Measurements from ENCODE around the gene PLEKHM1. TPM values are rescaled to one million over a fixed set of nuclear protein-coding genes. Genes with fewer than 3 reads are reported as not detected.
"Not testable (repeated sequence)": the region's sequence is repeated elsewhere in the genome, so short reads cannot be mapped to it uniquely, and the experiment has no call there.

PLEKHM1 gene
- total RNA-seq, 2 donors from 2014 or later, result 30.4 to 33.3 TPM

DNA sequence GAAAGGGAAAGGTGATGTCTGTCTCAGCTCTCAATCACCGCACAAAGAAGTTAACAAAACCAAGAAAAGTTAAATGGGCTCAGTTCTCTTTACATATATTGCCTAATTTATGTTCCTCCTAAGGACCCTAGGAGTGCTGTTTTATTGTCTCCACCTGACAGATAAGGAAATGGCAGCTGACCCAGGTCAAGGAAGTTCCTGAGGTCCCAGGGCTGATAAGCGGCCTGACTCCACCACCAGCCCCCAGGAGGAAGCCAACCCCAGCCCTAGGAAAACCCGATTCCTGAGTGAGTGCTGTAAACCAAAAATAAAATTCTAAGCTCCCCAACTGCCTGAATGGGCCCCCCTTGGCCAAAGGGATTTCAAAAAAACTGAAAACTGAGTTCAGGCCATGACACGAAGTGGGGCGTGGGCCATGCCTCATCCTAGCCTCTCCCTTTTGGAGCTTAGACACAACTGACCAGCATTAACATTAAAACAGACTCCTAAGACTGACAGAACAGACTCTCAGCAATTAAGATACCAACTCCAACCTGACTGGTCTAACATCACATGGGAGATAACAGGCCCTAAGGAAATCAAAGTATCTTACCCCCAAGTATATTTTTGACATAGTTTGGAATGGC, 6.8 kb downstream of the PLEKHM1 start:
- H3K4me3 Mint-ChIP-seq; ATAC-seq (replicated peaks in 1 of 2); H3K27ac Mint-ChIP-seq; H3K4me1 Mint-ChIP-seq (ENCODE audit: low read depth); H3K27me3 Mint-ChIP-seq (ENCODE audit: low read depth); DNase-seq; H3K36me3 Mint-ChIP-seq (ENCODE audit: insufficient read depth in 2 of 2); H3K9me3 Mint-ChIP-seq: not testable (repeated sequence)

DNA sequence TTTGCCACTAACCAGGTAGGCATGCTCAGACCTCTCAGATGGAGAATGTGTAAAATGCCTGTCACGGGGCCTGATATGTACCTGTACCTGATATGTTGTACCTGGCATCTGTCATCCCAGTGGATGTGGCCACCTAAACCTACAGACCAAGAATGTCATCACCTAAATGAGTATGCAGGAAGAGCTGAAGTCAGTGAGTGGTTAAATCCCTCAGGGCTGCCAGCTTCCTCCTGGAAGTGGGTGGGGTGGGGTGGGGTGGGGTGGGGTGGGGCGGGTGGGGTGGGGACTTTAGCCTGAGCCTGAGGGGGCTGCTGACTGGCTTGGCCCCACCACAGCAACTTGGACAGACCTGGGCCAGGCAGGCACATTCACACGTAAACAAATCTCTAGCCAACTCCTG, 7.3 kb downstream of the PLEKHM1 start:
- H3K27me3 Mint-ChIP-seq (ENCODE audit: low read depth); ATAC-seq (replicated peaks in 1 of 2); DNase-seq; H3K36me3 Mint-ChIP-seq (ENCODE audit: insufficient read depth in 2 of 2); H3K4me1 Mint-ChIP-seq (ENCODE audit: low read depth); H3K9me3 Mint-ChIP-seq; H3K27ac Mint-ChIP-seq; H3K4me3 Mint-ChIP-seq: not testable (repeated sequence)

DNA sequence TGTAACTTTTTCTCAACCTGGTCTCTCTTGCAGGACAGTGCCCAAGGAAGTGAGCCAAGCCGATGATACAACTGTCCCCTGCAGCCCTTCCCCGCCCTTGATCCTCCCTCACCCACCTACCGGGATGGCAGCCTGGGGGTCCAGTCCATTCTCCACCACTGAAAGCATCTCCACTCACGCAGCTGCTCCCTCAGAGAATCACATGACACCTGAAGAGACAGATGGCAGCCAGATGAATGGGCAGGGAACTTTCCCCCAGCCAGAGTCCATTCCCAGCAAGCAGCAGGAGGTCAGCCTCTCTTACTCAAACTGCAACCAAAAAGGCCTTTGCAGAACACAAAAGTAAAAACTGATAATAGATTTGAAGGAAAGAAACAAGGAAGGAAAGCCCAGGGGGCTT, 8.2 kb downstream of the PLEKHM1 start:
- H3K4me1 Mint-ChIP-seq (ENCODE audit: low read depth); H3K27me3 Mint-ChIP-seq (ENCODE audit: low read depth); ATAC-seq (replicated peaks in 1 of 2); H3K27ac Mint-ChIP-seq; H3K4me3 Mint-ChIP-seq; DNase-seq; H3K36me3 Mint-ChIP-seq (ENCODE audit: insufficient read depth in 2 of 2); H3K9me3 Mint-ChIP-seq: not testable (repeated sequence)

DNA sequence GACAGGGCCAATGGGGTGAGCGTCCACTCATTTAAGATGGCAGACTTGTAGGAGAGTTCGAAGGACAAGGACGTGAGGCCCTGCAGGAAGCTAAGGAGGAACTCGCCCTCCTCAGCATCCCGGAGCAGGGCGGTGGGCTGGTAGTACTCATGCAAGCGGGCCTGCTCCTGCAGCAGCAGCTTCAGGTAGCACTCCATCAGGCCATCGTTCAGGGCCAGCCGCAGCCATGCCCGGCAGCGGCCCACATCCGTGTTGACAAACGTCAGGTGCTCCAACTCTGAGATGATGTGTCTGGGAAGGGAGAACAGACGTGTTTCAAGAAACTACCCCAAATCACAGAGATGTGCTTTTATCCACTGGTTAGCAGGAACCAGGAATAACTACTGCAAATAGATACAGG, 15.1 kb downstream of the PLEKHM1 start:
- not testable (repeated sequence) for H3K9me3 Mint-ChIP-seq; H3K27me3 Mint-ChIP-seq (ENCODE audit: low read depth); H3K36me3 Mint-ChIP-seq (ENCODE audit: insufficient read depth in 2 of 2); H3K4me1 Mint-ChIP-seq (ENCODE audit: low read depth); H3K27ac Mint-ChIP-seq; ATAC-seq (replicated peaks in 1 of 2); H3K4me3 Mint-ChIP-seq; DNase-seq

DNA sequence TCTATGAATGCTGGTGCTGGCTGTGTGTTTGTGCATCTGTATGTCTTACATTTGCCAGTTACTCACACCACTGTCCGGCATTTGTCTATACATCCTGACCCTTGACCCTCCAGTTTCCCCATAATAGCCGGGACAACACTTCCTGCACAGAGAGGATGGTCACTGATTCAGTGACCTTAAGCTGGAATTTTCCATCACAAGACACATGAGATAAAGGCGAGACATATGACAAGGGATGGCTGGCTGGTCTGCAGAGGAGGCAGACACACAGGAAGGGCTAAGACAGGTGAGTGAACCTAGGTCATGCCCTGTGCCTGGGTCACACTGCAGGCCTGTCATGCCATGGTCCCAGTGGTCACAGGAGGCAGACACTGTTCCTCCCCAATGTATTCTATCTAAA, 18.3 kb downstream of the PLEKHM1 start:
- H3K27me3 Mint-ChIP-seq (ENCODE audit: low read depth); H3K27ac Mint-ChIP-seq; DNase-seq; H3K4me1 Mint-ChIP-seq (ENCODE audit: low read depth); ATAC-seq (replicated peaks in 1 of 2); H3K36me3 Mint-ChIP-seq (ENCODE audit: insufficient read depth in 2 of 2); H3K9me3 Mint-ChIP-seq; H3K4me3 Mint-ChIP-seq: not testable (repeated sequence)

DNA sequence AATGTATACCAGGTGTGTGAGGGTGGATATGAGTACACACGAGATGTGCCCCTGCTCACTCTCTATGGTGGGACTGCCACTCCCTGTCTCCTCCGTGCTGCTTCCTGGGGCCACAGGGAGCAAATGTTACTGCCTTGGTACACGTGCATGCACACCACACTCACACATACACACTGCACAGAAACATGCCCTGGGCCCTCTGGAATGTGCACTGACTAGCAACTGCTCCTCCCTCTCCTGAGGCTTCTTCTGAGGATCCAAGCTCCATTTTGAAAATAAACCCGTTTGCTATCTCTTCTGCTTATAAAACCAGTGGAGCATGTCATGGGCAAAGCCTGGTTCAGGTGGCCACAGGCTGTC, 21.3 kb downstream of the PLEKHM1 start:
- H3K27me3 Mint-ChIP-seq (ENCODE audit: low read depth); H3K27ac Mint-ChIP-seq; ATAC-seq (replicated peaks in 1 of 2); H3K36me3 Mint-ChIP-seq (ENCODE audit: insufficient read depth in 2 of 2); H3K4me3 Mint-ChIP-seq; DNase-seq; H3K9me3 Mint-ChIP-seq; H3K4me1 Mint-ChIP-seq (ENCODE audit: low read depth): not testable (repeated sequence)

DNA sequence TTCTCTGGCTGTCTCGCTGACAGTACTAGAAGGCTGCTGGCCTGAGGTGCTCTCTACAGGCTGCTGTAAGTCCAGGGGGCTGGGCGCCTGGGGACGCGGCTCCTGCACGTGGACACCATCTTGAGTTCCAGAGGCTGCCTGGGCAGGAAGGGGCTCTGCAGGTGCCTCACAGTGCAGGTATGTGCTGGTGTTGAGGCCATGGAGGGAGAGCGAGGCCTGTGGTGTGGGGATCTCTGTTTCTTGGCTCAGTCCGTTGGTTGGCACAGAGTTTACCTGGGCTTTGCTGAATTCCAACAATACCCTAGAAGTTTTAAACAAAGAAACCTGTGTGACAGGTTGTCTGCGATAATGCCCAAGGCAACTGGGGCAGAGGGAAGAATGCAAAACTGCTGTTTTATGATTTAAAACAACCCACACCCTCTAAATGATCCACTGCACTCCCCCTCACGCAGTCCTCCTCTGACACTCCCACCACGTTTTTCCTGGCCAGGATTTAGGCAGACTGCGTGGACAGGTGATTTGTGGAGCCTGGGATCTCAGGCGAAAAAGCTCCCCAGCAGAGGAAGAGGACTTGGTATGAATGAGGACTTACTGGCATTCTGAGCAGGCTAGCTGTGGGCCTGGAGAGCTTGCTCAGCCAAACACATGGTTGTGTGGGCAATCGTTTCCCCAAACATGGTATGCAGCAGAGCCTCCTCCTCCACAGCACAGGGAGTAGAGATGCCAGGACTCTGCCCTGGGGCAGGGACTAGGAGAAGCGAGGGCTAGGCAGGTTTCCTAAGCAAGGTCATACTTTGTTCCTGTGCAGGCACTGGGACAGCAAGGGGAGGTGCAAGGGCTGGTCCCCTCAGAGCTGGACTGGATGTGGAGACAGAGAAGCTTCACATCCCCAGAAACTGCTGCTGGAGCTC, 22.0 kb downstream of the PLEKHM1 start:
- ATAC-seq (replicated peaks in 1 of 2); H3K9me3 Mint-ChIP-seq; H3K36me3 Mint-ChIP-seq (ENCODE audit: insufficient read depth in 2 of 2); H3K4me3 Mint-ChIP-seq; H3K27ac Mint-ChIP-seq; H3K4me1 Mint-ChIP-seq (ENCODE audit: low read depth); H3K27me3 Mint-ChIP-seq (ENCODE audit: low read depth); DNase-seq: not testable (repeated sequence)

DNA sequence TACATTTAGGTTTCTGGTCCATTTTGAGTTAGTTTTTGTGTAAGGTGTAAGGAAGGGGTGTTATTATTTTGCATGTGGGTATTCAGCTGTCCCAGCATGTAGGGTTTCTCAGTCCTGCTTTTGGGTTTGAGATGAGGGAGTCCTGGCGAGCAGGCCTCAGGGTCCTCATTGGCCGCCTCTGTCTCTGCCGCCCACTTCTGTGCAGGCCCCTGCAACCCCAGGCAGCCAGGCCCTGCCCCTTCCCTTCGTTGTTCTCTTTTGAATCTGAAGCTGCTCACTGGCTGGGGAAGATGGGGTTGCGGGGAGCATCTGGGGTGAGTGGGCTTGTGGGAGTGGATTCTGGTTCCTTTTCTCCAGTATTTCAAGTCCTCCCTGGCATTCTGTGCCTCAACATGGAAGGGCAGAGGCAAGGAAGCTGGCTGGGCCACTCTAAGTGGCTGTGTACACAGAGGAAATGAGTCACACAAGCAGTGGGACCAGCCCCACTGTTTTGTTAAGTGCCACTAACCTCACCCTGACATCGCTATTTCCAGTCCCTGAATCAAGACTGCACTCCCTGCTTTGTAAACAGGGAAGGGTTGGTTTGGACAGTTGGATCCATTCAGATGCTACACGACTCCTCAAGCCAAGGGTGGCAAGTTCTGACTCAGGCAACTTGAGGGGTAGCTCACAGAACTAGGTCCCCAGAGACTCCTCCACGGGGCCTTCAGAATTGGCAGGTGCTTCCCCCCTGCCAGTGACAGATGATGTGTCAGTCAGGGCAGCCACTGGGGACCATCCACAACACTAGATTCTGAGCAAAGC, 28.8 kb downstream of the PLEKHM1 start:
- H3K36me3 Mint-ChIP-seq (ENCODE audit: insufficient read depth in 2 of 2); H3K27me3 Mint-ChIP-seq (ENCODE audit: low read depth); H3K9me3 Mint-ChIP-seq: not testable (repeated sequence)
- H3K4me3 Mint-ChIP-seq, result peak overlapping the region in 1 of 2 donors; percentile 49
- peaks cover 16% of the 10 kb centered on the region for H3K4me1 Mint-ChIP-seq (ENCODE audit: low read depth)
- peak; percentile 49 to 58 for DNase-seq
- peak; percentile 95 for ATAC-seq (replicated peaks in 1 of 2)
- H3K27ac Mint-ChIP-seq, result peak overlapping the region; percentile 82

DNA sequence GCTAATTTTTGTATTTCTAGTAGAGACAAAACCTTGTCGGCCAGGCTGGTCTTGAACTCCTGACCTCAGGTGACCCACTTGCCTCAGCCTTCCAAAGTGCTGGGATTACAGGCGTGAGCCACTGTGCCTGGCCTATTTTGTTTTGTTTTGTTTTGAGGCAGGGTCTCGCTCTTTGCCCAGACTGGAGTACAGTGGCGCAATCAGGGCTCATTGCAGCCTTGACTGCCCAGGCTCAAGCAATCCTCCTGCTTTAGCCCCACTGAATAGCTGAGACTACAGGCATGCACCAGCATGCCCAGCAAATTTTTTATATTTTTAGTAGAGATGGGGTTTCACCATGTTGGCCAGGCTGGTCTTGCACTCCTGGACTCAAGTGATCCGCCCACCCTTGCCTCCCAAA, 30.1 kb downstream of the PLEKHM1 start:
- peaks cover 16% of the 10 kb centered on the region for H3K4me1 Mint-ChIP-seq (ENCODE audit: low read depth)
- H3K27ac Mint-ChIP-seq; DNase-seq; H3K9me3 Mint-ChIP-seq; H3K4me3 Mint-ChIP-seq; ATAC-seq (replicated peaks in 1 of 2); H3K36me3 Mint-ChIP-seq (ENCODE audit: insufficient read depth in 2 of 2); H3K27me3 Mint-ChIP-seq (ENCODE audit: low read depth): not testable (repeated sequence)

DNA sequence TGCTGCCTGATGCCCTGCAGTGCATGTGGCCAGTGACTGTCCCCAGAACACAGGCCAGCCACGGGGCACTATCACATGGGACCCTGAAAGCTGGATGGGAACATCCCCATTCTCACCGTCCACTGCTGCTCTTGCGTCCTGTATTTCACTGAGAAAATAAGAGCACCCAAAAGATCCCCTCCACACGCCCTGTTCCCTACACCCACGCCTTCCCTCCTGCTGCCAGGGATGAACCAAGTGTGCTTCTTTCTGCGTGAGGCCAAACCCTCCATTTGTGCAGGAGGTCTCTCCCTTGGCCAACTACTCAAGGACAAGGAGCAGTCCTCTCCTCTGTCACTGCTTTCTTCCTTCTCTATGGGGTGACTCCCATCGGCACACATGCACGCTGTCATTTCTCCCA, 36.2 kb downstream of the PLEKHM1 start:
- H3K9me3 Mint-ChIP-seq; H3K36me3 Mint-ChIP-seq (ENCODE audit: insufficient read depth in 2 of 2); H3K4me3 Mint-ChIP-seq; ATAC-seq (replicated peaks in 1 of 2); H3K27ac Mint-ChIP-seq; DNase-seq; H3K4me1 Mint-ChIP-seq (ENCODE audit: low read depth); H3K27me3 Mint-ChIP-seq (ENCODE audit: low read depth): not testable (repeated sequence)

DNA sequence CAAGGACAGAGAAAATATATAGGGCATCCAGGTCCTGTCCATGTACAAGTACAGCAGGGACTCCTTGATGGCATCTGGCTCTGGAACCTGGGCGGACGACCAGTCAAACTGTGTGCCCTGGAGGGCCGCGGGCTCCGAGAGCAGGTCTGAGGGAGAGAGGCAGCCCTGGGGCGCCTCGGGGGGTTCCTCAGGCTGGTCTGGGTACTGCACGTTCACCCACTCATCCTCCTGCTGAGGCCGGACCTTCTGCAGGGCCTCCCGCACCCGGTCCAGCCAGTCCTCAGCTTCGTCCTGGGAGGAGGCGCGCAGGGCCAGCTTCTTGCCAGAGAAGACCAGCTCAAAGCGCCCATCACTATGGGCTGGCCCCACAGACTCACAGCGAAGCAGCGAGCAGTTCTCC, 36.8 kb downstream of the PLEKHM1 start:
- not testable (repeated sequence) for ATAC-seq (replicated peaks in 1 of 2); H3K4me1 Mint-ChIP-seq (ENCODE audit: low read depth); H3K27ac Mint-ChIP-seq; H3K9me3 Mint-ChIP-seq; H3K4me3 Mint-ChIP-seq; H3K36me3 Mint-ChIP-seq (ENCODE audit: insufficient read depth in 2 of 2); H3K27me3 Mint-ChIP-seq (ENCODE audit: low read depth); DNase-seq

DNA sequence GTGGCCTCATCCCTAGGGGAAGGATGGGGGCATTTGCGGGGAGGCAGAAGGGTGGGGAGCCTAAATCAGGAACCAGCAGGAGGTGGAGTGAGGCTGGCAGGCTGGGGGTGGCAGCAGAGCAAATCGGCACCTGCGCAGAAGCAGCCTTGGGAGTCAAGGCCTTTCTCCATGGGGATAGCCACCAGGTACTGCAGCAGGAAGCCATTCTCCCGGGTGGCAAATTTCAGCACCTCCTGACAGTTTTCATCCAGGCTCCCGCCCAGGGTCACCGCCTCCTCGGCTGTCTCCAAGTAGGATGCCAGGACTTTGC, 37.3 kb downstream of the PLEKHM1 start:
- not testable (repeated sequence) for H3K36me3 Mint-ChIP-seq (ENCODE audit: insufficient read depth in 2 of 2); H3K27ac Mint-ChIP-seq; H3K27me3 Mint-ChIP-seq (ENCODE audit: low read depth); H3K4me3 Mint-ChIP-seq; H3K9me3 Mint-ChIP-seq; ATAC-seq (replicated peaks in 1 of 2); DNase-seq; H3K4me1 Mint-ChIP-seq (ENCODE audit: low read depth)

Measured in activated T-cell treated with anti-CD3 and anti-CD28 coated beads, Interleukin-2, amount 50 U/mL, for 72 hours (primary cell).